GM06990 (cell line): ENCODE data around the gene RUVBL1.

Experiments used
- DNase-seq: peaks from one replicate; pipeline ENCODE4 v3.0.0-alpha.2; 2011; ENCODE audit not compliant: insufficient read length; ENCODE audit errors: extremely low read depth
- H3K27me3 ChIP-seq: replicated peaks from 2 replicates; pipeline ENCODE4 v1.6.0; 2011; ENCODE audit warnings: low read length; ENCODE audit not compliant: control insufficient read depth, insufficient read depth
- H3K36me3 ChIP-seq: 2 replicates; pipeline ENCODE4 v1.5.1; 2011; ENCODE audit warnings: low read length; ENCODE audit not compliant: control insufficient read depth, insufficient read depth
- H3K4me3 ChIP-seq: replicated peaks from 2 replicates; pipeline ENCODE4 v1.5.1; 2011; ENCODE audit warnings: low read depth, mild to moderate bottlenecking, control low read depth, low read length
- CTCF ChIP-seq: IDR thresholded peaks from 2 replicates; pipeline ENCODE4 v1.5.1; 2011; ENCODE audit warnings: low read length, control low read depth, mild to moderate bottlenecking, inconsistent platforms; ENCODE audit not compliant: insufficient read depth, poor library complexity, severe bottlenecking

Gene RUVBL1

GRCh38 chr3:128128251-128128650 lies 4.6 kb upstream of the RUVBL1 start:
- H3K4me3 ChIP-seq, result no peak overlapping the region
- H3K27me3 ChIP-seq, result no peaks in the 10 kb centered on the region
- TF ChIP-seq CTCF, result no peak
- no peak for DNase-seq
- no peaks in the 10 kb centered on the region for H3K36me3 ChIP-seq

GRCh38 chr3:128127236-128127635 lies 3.6 kb upstream of the RUVBL1 start:
- TF ChIP-seq CTCF, result no peak
- Histone ChIP-seq H3K4me3 (no peak overlapping the region), H3K27me3 (no peaks in the 10 kb centered on the region), H3K36me3 (no peaks in the 10 kb centered on the region)
- DNase-seq, result no peak

DNA sequence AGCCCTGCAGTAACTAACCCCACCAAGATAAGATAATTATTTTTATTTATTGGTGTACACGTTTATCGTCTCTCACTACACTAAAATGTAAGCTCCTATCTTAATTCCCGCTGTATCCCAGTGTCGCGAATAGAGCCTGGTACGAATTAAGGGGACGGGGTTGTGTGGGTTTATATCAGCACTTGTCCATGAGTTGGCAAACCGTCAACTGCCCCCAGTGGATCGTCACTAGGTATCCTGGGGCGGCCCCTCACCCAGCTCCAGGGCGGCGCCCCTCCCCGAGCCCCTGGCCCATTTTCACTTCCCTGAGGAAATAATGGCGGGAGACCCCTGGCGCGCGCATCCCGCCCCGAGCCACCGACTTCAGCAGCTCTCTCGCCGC lies 465 bp downstream of the RUVBL1 start:
- Histone ChIP-seq H3K27me3 (no peaks in the 10 kb centered on the region), H3K36me3 (peaks cover 2% of the 10 kb centered on the region), H3K4me3 (peak overlapping the region; percentile 98)
- DNase-seq, result no peak
- no peak for TF ChIP-seq CTCF

- no peak overlapping the region for H3K4me3 ChIP-seq
- TF ChIP-seq CTCF, result no peak
Observed at GRCh38 chr3:128122013-128122412, 1.6 kb downstream of the RUVBL1 start.

GRCh38 chr3:128113817-128114794 lies 9.5 kb downstream of the RUVBL1 start:
- H3K4me3 ChIP-seq, result peak overlapping the region; percentile 5
- H3K36me3 ChIP-seq, result peaks cover 10% of the 10 kb centered on the region
- no peak for TF ChIP-seq CTCF

More at GRCh38 chr3:128122013-128122412, 1.6 kb downstream of the RUVBL1 start:
- no peaks in the 10 kb centered on the region for H3K27me3 ChIP-seq
- DNase-seq, result no peak
- H3K36me3 ChIP-seq, result peaks cover 2% of the 10 kb centered on the region

More at GRCh38 chr3:128113817-128114794, 9.5 kb downstream of the RUVBL1 start:
- DNase-seq, result peak; percentile 39
- H3K27me3 ChIP-seq, result no peaks in the 10 kb centered on the region
